C4-2B (cell line): ENCODE measurements around the gene CLEC7A.

Experiments
- H3K27ac ChIP-seq: fragments of 450-650 bp; 2 replicates; pipeline ENCODE4 v1.5.1; 2017
- CTCF ChIP-seq: fragments of 450-650 bp; conservative IDR thresholded peaks from 2 replicates; pipeline ENCODE4 v1.5.1; 2017; ENCODE audit warnings: mild to moderate bottlenecking
- ZFX ChIP-seq: fragments of 450-650 bp; IDR thresholded peaks from 2 replicates; pipeline ENCODE4 v1.6.1; 2017

Gene CLEC7A

GRCh38 chr12:10155966-10156365, 26.0 kb upstream of the CLEC7A start:
- no peak overlapping the region for H3K27ac ChIP-seq
- TF ChIP-seq ZFX (no peak), CTCF (no peak)

- TF ChIP-seq CTCF (no peak), ZFX (no peak)
- H3K27ac ChIP-seq: no peak overlapping the region
Observed at GRCh38 chr12:10154145-10154496, 24.1 kb upstream of the CLEC7A start.

GRCh38 chr12:10153271-10154144, 23.5 kb upstream of the CLEC7A start:
- H3K27ac ChIP-seq: no peak overlapping the region; the same call in 1 of the 2 replicates
- TF ChIP-seq CTCF (peak; percentile 93), ZFX (no peak)

- H3K27ac ChIP-seq: no peak overlapping the region
- TF ChIP-seq ZFX: no peak
- no peak for TF ChIP-seq CTCF
Observed at GRCh38 chr12:10151621-10152020, 21.6 kb upstream of the CLEC7A start.

- H3K27ac ChIP-seq: no peak overlapping the region
- TF ChIP-seq ZFX (no peak), CTCF (no peak)
Observed at GRCh38 chr12:10147714-10148403, 17.9 kb upstream of the CLEC7A start.

- H3K27ac ChIP-seq: no peak overlapping the region
- TF ChIP-seq ZFX (no peak), CTCF (no peak)
Observed at GRCh38 chr12:10142976-10143589, 13.1 kb upstream of the CLEC7A start.

GRCh38 chr12:10140001-10140400, 10.0 kb upstream of the CLEC7A start:
- TF ChIP-seq CTCF (peak; percentile 72), ZFX (no peak)

More at GRCh38 chr12:10140001-10140400, 10.0 kb upstream of the CLEC7A start:
- H3K27ac ChIP-seq: no peak overlapping the region
